ENCODE data around the gene BRSK1.

The BRSK1 gene

DNA sequence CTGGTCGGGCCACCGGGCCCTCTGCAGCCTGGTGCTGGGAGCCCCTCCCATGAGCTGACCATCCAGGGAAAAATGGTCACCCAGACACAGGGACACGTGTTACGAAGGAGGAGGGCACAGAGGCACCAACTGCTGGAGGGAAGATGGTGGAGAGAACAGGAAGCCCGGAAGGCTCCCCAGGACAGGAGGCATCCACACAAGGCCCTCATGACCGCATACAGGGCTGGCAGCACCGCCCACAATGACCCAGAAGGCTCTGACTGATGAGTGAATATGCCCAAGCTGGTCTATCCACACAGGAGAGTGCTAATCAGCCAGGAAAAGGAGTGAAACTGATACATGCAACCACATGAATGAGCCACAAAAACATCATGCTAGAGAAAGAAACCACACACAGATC lies 41.3 kb upstream of the BRSK1 start:
- no peak overlapping the region for H3K4me3 ChIP-seq (ENCODE audit: low read depth, low read length)
- in situ Hi-C loops (cut with HindIII; ENCODE audit: low sequenced_read_pairs) = no loop called here
- DNase-seq (ENCODE audit: low read depth) = no peak
- TF ChIP-seq, protein P1, sequence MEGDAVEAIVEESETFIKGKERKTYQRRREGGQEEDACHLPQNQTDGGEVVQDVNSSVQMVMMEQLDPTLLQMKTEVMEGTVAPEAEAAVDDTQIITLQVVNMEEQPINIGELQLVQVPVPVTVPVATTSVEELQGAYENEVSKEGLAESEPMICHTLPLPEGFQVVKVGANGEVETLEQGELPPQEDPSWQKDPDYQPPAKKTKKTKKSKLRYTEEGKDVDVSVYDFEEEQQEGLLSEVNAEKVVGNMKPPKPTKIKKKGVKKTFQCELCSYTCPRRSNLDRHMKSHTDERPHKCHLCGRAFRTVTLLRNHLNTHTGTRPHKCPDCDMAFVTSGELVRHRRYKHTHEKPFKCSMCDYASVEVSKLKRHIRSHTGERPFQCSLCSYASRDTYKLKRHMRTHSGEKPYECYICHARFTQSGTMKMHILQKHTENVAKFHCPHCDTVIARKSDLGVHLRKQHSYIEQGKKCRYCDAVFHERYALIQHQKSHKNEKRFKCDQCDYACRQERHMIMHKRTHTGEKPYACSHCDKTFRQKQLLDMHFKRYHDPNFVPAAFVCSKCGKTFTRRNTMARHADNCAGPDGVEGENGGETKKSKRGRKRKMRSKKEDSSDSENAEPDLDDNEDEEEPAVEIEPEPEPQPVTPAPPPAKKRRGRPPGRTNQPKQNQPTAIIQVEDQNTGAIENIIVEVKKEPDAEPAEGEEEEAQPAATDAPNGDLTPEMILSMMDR (IDR thresholded peaks at IDR 0.05; ENCODE audit: low read depth, low read length, missing control alignments) = no peak

DNA sequence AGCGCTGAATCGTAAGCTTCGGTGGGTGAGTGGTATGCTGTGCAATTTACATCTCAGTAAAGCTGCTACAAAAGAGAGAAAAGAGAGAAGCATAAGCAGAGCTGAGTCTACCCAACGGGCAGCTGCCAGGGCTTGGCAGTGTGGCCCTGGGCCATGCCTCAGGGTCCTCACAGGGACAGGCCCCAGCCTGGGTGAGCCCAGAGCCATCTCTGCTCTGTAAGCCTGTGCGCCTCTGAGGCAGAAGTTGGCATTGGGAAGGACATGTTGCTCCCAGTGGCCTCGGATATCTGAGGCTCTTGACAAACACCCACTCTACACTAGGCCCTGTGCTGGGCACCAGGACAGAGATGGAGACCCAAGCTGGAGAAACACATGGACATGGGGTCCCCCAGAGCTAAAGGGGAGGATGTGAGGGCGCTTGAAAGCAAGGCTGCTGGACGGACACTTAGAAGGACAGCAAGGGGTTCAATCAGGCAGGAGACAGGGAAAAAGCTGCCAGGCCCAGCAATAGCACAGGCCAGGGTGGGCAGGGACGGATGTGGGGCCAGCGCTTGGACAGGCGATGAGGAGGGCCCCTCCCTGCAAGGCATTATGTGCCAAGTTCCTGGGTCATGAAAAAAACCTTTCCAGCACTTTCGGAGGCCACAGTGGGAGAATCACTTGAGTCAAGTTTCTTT lies 39.7 kb upstream of the BRSK1 start:
- in situ Hi-C loops (cut with HindIII; ENCODE audit: low sequenced_read_pairs) = no loop called here
- TF ChIP-seq, protein P1 (IDR thresholded peaks at IDR 0.05; ENCODE audit: low read depth, low read length, missing control alignments) = no peak
- DNase-seq (ENCODE audit: low read depth) = no peak
- no peak overlapping the region for H3K4me3 ChIP-seq (ENCODE audit: low read depth, low read length)

- no peak for DNase-seq (ENCODE audit: low read depth)
- TF ChIP-seq, protein P1 (IDR thresholded peaks at IDR 0.05; ENCODE audit: low read depth, low read length, missing control alignments) = no peak
- in situ Hi-C loops (cut with HindIII; ENCODE audit: low sequenced_read_pairs) = no loop called here
- H3K4me3 ChIP-seq (ENCODE audit: low read depth, low read length) = no peak overlapping the region
Observed at GRCh38 chr19:55245236-55245904, 38.4 kb upstream of the BRSK1 start.

- DNase-seq (ENCODE audit: low read depth) = no peak
- TF ChIP-seq, protein P1 (IDR thresholded peaks at IDR 0.05; ENCODE audit: low read depth, low read length, missing control alignments) = no peak
- no peak overlapping the region for H3K4me3 ChIP-seq (ENCODE audit: low read depth, low read length)
- in situ Hi-C loops (cut with HindIII; ENCODE audit: low sequenced_read_pairs) = no loop called here
Observed at GRCh38 chr19:55246462-55247451, 37.0 kb upstream of the BRSK1 start.

GRCh38 chr19:55247621-55248099 lies 36.1 kb upstream of the BRSK1 start:
- no peak for DNase-seq (ENCODE audit: low read depth)
- no peak overlapping the region for H3K4me3 ChIP-seq (ENCODE audit: low read depth, low read length)
- TF ChIP-seq, protein P1 (IDR thresholded peaks at IDR 0.05; ENCODE audit: low read depth, low read length, missing control alignments) = no peak
- in situ Hi-C loops (cut with HindIII; ENCODE audit: low sequenced_read_pairs) = no loop called here

GRCh38 chr19:55248166-55248675 lies 35.6 kb upstream of the BRSK1 start:
- no peak overlapping the region for H3K4me3 ChIP-seq (ENCODE audit: low read depth, low read length)
- in situ Hi-C loops (cut with HindIII; ENCODE audit: low sequenced_read_pairs) = no loop called here
- no peak for DNase-seq (ENCODE audit: low read depth)
- TF ChIP-seq, protein P1 (IDR thresholded peaks at IDR 0.05; ENCODE audit: low read depth, low read length, missing control alignments) = no peak

All from astrocyte of the cerebellum (primary cell).